IMR-90 (cell line): ENCODE data around the gene SLIT3. TPM values are rescaled to one million over a fixed set of nuclear protein-coding genes. Genes with fewer than 3 reads are reported as not detected.

Source experiments
- ATAC-seq: fragments of 200-7000 bp; cut with Tn5 transposase; 2 replicates; pipeline ENCODE4 v1.9.1; 2020; ENCODE audit warnings: low read depth, mild to moderate bottlenecking, moderate library complexity
- BruUV-seq: library from RNA; stranded (reverse); fragments of 400-500 nt; replicated peaks from 2 replicates; lab custom pipeline; 2021; lab: Mats Ljungman, UMichigan
- CTCF ChIA-PET: fragments of 300-600 bp; formaldehyde crosslinking; extraction: SDS; loops from one replicate; lab custom pipeline; 2021; ENCODE audit warnings: antibody characterized with exemption; lab: Yijun Ruan, JAX
- POLR2A ChIA-PET: fragments of 300-600 bp; sonication (Branson Sonifier 250); formaldehyde crosslinking; loops from one replicate; lab custom pipeline; 2022; ENCODE audit warnings: antibody characterized with exemption; ENCODE audit not compliant: unreplicated experiment; lab: Charles Lee
- DNase-seq: peaks from one replicate; pipeline ENCODE4 v3.0.0; 2013
- H2AFZ ChIP-seq: replicated peaks from 2 replicates; pipeline ENCODE3; 2013; ENCODE audit warnings: low read length, mild to moderate bottlenecking; ENCODE audit not compliant: poor library complexity
- H2AK5ac ChIP-seq: 2 replicates; pipeline ENCODE4 v1.6.1; 2013; ENCODE audit warnings: low read depth, low read length, inconsistent platforms
- H2AK9ac ChIP-seq: replicated peaks from 2 replicates; pipeline ENCODE3; 2013; ENCODE audit warnings: mild to moderate bottlenecking, low read depth, low read length, moderate library complexity; ENCODE audit not compliant: poor library complexity
- H2BK120ac ChIP-seq: 2 replicates; pipeline ENCODE4 v1.6.1; 2013; ENCODE audit warnings: low read depth, low read length, inconsistent platforms
- H2BK15ac ChIP-seq: 3 replicates; pipeline ENCODE4 v1.6.1; 2013; ENCODE audit warnings: low read depth, low read length, inconsistent platforms
- H2BK20ac ChIP-seq: 2 replicates; pipeline ENCODE4 v1.6.1; 2013; ENCODE audit warnings: low read depth, mild to moderate bottlenecking, inconsistent platforms, low read length, moderate library complexity
- H2BK5ac ChIP-seq: 2 replicates; pipeline ENCODE4 v1.6.1; 2013; ENCODE audit warnings: mild to moderate bottlenecking, low read depth, low read length, inconsistent platforms; ENCODE audit not compliant: poor library complexity, severe bottlenecking
- H3K14ac ChIP-seq: replicated peaks from 2 replicates; pipeline ENCODE4 v1.6.1; 2013; ENCODE audit warnings: low read depth, low read length, inconsistent platforms
- H3K18ac ChIP-seq: 2 replicates; pipeline ENCODE4 v1.6.1; 2013; ENCODE audit warnings: low read depth, low read length, control low read depth
- H3K23ac ChIP-seq: 2 replicates; pipeline ENCODE4 v1.6.1; 2013; ENCODE audit warnings: low read depth, low read length, inconsistent platforms
- H3K27ac ChIP-seq: 2 replicates; pipeline ENCODE4 v1.5.1; 2013; ENCODE audit warnings: mild to moderate bottlenecking, control low read depth, low read length; ENCODE audit not compliant: insufficient read depth
- H3K27me3 ChIP-seq: 2 replicates; pipeline ENCODE4 v1.6.1; 2013; ENCODE audit warnings: low read length; ENCODE audit not compliant: control insufficient read depth, insufficient read depth
- H3K36me3 ChIP-seq: 2 replicates; pipeline ENCODE4 v1.6.1; 2013; ENCODE audit warnings: low read length, mixed read lengths; ENCODE audit not compliant: control insufficient read depth, insufficient read depth
- H3K4ac ChIP-seq: 2 replicates; pipeline ENCODE4 v1.6.1; 2013; ENCODE audit warnings: low read depth, low read length, inconsistent platforms
- H3K4me1 ChIP-seq: 2 replicates; pipeline ENCODE4 v1.6.1; 2013; ENCODE audit warnings: low read length, mixed read lengths; ENCODE audit not compliant: control insufficient read depth, insufficient read depth
- H3K4me2 ChIP-seq: 2 replicates; pipeline ENCODE4 v1.6.1; 2013; ENCODE audit warnings: low read depth, mild to moderate bottlenecking, control low read depth, low read length, moderate library complexity
- H3K4me3 ChIP-seq: 2 replicates; pipeline ENCODE4 v1.5.1; 2013; ENCODE audit warnings: low read depth, mild to moderate bottlenecking, control low read depth, low read length, moderate library complexity; ENCODE audit not compliant: insufficient read depth
- H3K56ac ChIP-seq: 2 replicates; pipeline ENCODE4 v1.6.1; 2013; ENCODE audit warnings: low read length, inconsistent platforms; ENCODE audit not compliant: insufficient read depth; ENCODE audit errors: extremely low read depth
- H3K79me1 ChIP-seq, 2 experiments: 2 replicates each; pipeline ENCODE4 v1.6.1; 2013; ENCODE audit warnings: low read length in 2 of 2, inconsistent platforms in 1 of 2, low read depth in 1 of 2
- H3K9ac ChIP-seq: 2 replicates; pipeline ENCODE4 v1.6.1; 2013; ENCODE audit warnings: low read depth, low read length, control low read depth
- H3K9me1 ChIP-seq: 2 replicates; pipeline ENCODE4 v1.6.1; 2013; ENCODE audit warnings: low read length, inconsistent platforms; ENCODE audit not compliant: insufficient read depth
- H3K9me3 ChIP-seq: 2 replicates; pipeline ENCODE4 v1.6.1; 2013; ENCODE audit warnings: low read length; ENCODE audit not compliant: control insufficient read depth, insufficient read depth
- H4K20me1 ChIP-seq: 2 replicates; pipeline ENCODE4 v1.6.1; 2013; ENCODE audit warnings: low read length, inconsistent platforms; ENCODE audit not compliant: insufficient read depth
- H4K5ac ChIP-seq: 2 replicates; pipeline ENCODE4 v1.6.1; 2013; ENCODE audit warnings: mild to moderate bottlenecking, low read depth, low read length, control low read depth
- H4K8ac ChIP-seq, 2 experiments: 2 replicates each; pipeline ENCODE4 v1.6.1; 2013; ENCODE audit warnings: low read depth in 2 of 2, low read length in 2 of 2, control low read depth in 1 of 2, inconsistent platforms in 1 of 2
- H4K91ac ChIP-seq: 2 replicates; pipeline ENCODE4 v1.6.1; 2013; ENCODE audit warnings: low read depth, low read length, inconsistent platforms; ENCODE audit not compliant: insufficient read depth
- MXI1 ChIP-seq: IDR thresholded peaks from 2 replicates; pipeline ENCODE4 v1.6.1; 2012; ENCODE audit warnings: low read depth, mild to moderate bottlenecking, low read length, moderate library complexity, borderline replicate concordance
- WGBS, 2 experiments: methylation state at CpG; one replicate each; pipeline versions ENCODE4 v1.1.5 to v1.1.7; 2013; ENCODE audit warnings: missing lambda C conversion rate in 2 of 2; ENCODE audit not compliant: insufficient read length in 1 of 2; ENCODE audit errors: extremely low coverage in 2 of 2; 5-methylcytosine and 5-hydroxymethylcytosine counted together
- dilution Hi-C: fragments of 300-500 bp; cut with HindIII; formaldehyde crosslinking; loops from one replicate; pipeline ENCODE4 v1.14.3; 2018; ENCODE audit warnings: low sequenced_read_pairs; ENCODE audit not compliant: unreplicated experiment
- in situ Hi-C: fragments of 300-500 bp; cut with MboI; formaldehyde crosslinking; loops from 3 replicates; pipeline ENCODE4 v1.14.3; 2019; ENCODE audit warnings: low sequenced_read_pairs, inconsistent platforms, mixed read lengths
- intact Hi-C: fragments of 100-400 bp; cut with micrococcal nuclease; formaldehyde crosslinking; loops from 2 replicates; pipeline ENCODE4 v1.10.0; 2022
- polyA plus RNA-seq, 3 experiments: library from polyadenylated mRNA; depleted of rRNA; stranded (reverse); fragments of >200 nt; gene quantifications; 2 replicates each; pipeline ENCODE4 v1.2.3, GENCODE V29; 2012; ENCODE audit warnings: low replicate concordance in 1 of 3
- total RNA-seq: library from RNA; depleted of rRNA; stranded (reverse); fragments of >200 nt; gene quantifications from 2 replicates; pipeline ENCODE4 v1.2.3, GENCODE V29; 2012

SLIT3 gene
- total and polyA plus RNA-seq, 2 of the 4 experiments (the other 2 are of a cell fraction) = 0.18 to 0.50 TPM

GRCh38 chr5:168613996-168614395 is 686.9 kb downstream of the SLIT3 start:
- dilution Hi-C loops = no loop called here
- DNase-seq (no peak), ATAC-seq (no peak)
- Histone ChIP-seq H3K14ac (no peak overlapping the region), H2AK9ac (no peak overlapping the region), H2BK15ac (no peak overlapping the region), H4K20me1 (no peaks in the 10 kb centered on the region), H4K91ac (no peak overlapping the region), H3K4ac (no peak overlapping the region), H3K23ac (no peak overlapping the region), H2BK20ac (no peak overlapping the region), H2AK5ac (no peak overlapping the region), H3K9me3 (no peaks in the 10 kb centered on the region), H3K4me2 (no peak overlapping the region), H3K9me1 (no peaks in the 10 kb centered on the region), H3K36me3 (no peaks in the 10 kb centered on the region), H2BK5ac (no peak overlapping the region), H3K79me1 (no peaks in the 10 kb centered on the region), H2AFZ (no peak overlapping the region), H2BK120ac (no peak overlapping the region), H3K9ac (no peak overlapping the region), H3K18ac (no peak overlapping the region), H4K8ac (no peak overlapping the region), H3K4me3 (no peak overlapping the region), H3K4me1 (no peaks in the 10 kb centered on the region), H3K27me3 (no peaks in the 10 kb centered on the region; the same call in none of the 2 replicates), H3K56ac (no peak overlapping the region), H3K27ac (no peak overlapping the region), H4K5ac (no peak overlapping the region)
- intact Hi-C loops = no loop called here
- no CpG with 5 or more reads among the region's 1 CpG for WGBS, 2 experiments
- POLR2A ChIA-PET = no interaction called here
- BruUV-seq = no TSS peak
- in situ Hi-C loops = no loop called here
- no peak for TF ChIP-seq MXI1
- CTCF ChIA-PET = no interaction called here
